ENCODE results near the gene HERC3. TPM values are rescaled to one million over a fixed set of nuclear protein-coding genes. Genes with fewer than 3 reads are reported as not detected.

HERC3 gene
- total and polyA plus RNA-seq, 2 experiments from 2014 or later, result 2.2 to 2.4 TPM

DNA sequence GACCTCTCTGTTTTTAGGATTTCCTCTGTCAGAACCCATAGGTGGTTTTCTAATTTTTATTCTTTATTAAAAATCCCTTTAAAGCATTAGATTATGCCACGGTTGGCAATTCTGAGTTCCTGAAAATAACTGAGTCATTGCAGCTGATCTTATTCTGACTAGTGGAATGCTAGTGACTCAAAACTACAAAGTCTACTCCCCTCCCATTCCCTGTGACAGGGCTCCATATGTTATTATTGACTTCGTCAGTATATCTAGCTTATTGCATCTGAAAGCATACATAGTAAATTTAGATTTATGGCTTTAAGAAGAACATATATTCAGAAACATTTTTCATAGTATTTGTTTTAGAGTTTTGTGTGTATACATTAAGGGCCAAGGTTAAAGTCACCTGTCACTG, 38.5 kb downstream of the HERC3 start:
- Histone ChIP-seq H3K27me3 (ENCODE audit: insufficient read depth) (no peaks in the 10 kb centered on the region), H3K27ac (ENCODE audit: low read depth) (no peak overlapping the region), H2AFZ (no peak overlapping the region), H3K4me3 (no peak overlapping the region), H3K9me2 (ENCODE audit: insufficient read depth) (no peaks in the 10 kb centered on the region; the same call in 1 of the 2 replicates), H3K4me2 (no peak overlapping the region), H3F3A (replicated peaks; ENCODE audit: low read depth) (no peaks in the 10 kb centered on the region), H3K36me3 (ENCODE audit: insufficient read depth) (no peaks in the 10 kb centered on the region), H3K4me1 (ENCODE audit: insufficient read depth) (no peaks in the 10 kb centered on the region), H3K79me2 (replicated peaks; ENCODE audit: insufficient read depth) (no peaks in the 10 kb centered on the region), H4K20me1 (replicated peaks; ENCODE audit: insufficient read depth) (no peaks in the 10 kb centered on the region)
- H3K4me1 Mint-ChIP-seq, result peaks cover 5% of the 10 kb centered on the region; the same call in 1 of the 3 replicates
- ATAC-seq, result no peak
- TF ChIP-seq ZNF114 (CRISPR knock-in tag; IDR thresholded peaks at IDR 0.05), result no peak
- TF ChIP-seq NANOG (IDR thresholded peaks at IDR 0.05; ENCODE audit: borderline replicate concordance), result no peak
- TF ChIP-seq ZNF462 (CRISPR knock-in tag; IDR thresholded peaks at IDR 0.05), result no peak
- TF ChIP-seq CREB1 (CRISPR knock-in tag; IDR thresholded peaks at IDR 0.05; ENCODE audit: low read depth), result no peak
- no peak for TF ChIP-seq STAT1 (IDR thresholded peaks at IDR 0.05; ENCODE audit: unreplicated experiment)
- no peak for TF ChIP-seq EZH2phosphoT487 (IDR thresholded peaks at IDR 0.05; ENCODE audit: unreplicated experiment)
- no peak for TF ChIP-seq POLR2AphosphoS5 (IDR thresholded peaks at IDR 0.05; ENCODE audit: low read depth)
- TF ChIP-seq, protein P1, sequence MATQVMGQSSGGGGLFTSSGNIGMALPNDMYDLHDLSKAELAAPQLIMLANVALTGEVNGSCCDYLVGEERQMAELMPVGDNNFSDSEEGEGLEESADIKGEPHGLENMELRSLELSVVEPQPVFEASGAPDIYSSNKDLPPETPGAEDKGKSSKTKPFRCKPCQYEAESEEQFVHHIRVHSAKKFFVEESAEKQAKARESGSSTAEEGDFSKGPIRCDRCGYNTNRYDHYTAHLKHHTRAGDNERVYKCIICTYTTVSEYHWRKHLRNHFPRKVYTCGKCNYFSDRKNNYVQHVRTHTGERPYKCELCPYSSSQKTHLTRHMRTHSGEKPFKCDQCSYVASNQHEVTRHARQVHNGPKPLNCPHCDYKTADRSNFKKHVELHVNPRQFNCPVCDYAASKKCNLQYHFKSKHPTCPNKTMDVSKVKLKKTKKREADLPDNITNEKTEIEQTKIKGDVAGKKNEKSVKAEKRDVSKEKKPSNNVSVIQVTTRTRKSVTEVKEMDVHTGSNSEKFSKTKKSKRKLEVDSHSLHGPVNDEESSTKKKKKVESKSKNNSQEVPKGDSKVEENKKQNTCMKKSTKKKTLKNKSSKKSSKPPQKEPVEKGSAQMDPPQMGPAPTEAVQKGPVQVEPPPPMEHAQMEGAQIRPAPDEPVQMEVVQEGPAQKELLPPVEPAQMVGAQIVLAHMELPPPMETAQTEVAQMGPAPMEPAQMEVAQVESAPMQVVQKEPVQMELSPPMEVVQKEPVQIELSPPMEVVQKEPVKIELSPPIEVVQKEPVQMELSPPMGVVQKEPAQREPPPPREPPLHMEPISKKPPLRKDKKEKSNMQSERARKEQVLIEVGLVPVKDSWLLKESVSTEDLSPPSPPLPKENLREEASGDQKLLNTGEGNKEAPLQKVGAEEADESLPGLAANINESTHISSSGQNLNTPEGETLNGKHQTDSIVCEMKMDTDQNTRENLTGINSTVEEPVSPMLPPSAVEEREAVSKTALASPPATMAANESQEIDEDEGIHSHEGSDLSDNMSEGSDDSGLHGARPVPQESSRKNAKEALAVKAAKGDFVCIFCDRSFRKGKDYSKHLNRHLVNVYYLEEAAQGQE (IDR thresholded peaks at IDR 0.05; ENCODE audit: unreplicated experiment), result no peak
- TF ChIP-seq ETS1 (IDR thresholded peaks at IDR 0.05), result no peak
- H3K27me3 Mint-ChIP-seq (ENCODE audit: insufficient read depth, low read depth, poor library complexity), result peaks cover 2% of the 10 kb centered on the region
- no peak overlapping the region for H3K27ac Mint-ChIP-seq
- H3K4me3 Mint-ChIP-seq, result no peak overlapping the region
- DNase-seq (ENCODE audit: low spot score), result no peak
- H3K9me3 Mint-ChIP-seq, result no peaks in the 10 kb centered on the region
- no peaks in the 10 kb centered on the region for H3K36me3 Mint-ChIP-seq (ENCODE audit: low read depth)
